K562 (cell line): ENCODE results near the gene NEDD4L. TPM values are rescaled to one million over a fixed set of nuclear protein-coding genes. Genes with fewer than 3 reads are reported as not detected.

Experiments
- ATAC-seq: fragments of 200-7000 bp; cut with Tn5 transposase; 3 replicates; pipeline ENCODE4 v1.9.1; 2020; ENCODE audit warnings: moderate library complexity
- BruUV-seq: library from RNA; stranded (reverse); fragments of 400-500 nt; replicated peaks from 2 replicates; lab custom pipeline; 2021; lab: Mats Ljungman, UMichigan
- CTCF ChIA-PET: fragments of 300-600 bp; formaldehyde crosslinking; extraction: SDS; loops from one replicate; lab custom pipeline; 2021; ENCODE audit warnings: low intra/inter-chr PET ratio; lab: Yijun Ruan, JAX
- POLR2A ChIA-PET: fragments of 300-600, 350-650 bp; sonication (Branson Sonifier 250); formaldehyde crosslinking; extraction: SDS; loops from one replicate; lab custom pipeline; 2021; ENCODE audit warnings: antibody characterized with exemption, inconsistent platforms; lab: Yijun Ruan, JAX
- DNase-seq, 4 experiments: peaks; one replicate each; pipeline versions ENCODE4 v3.0.0 to v3.0.0-alpha.2; 2011 to 2018; ENCODE audit warnings: low spot score in 3 of 4, mixed read lengths in 3 of 4; ENCODE audit errors: extremely low read depth in 1 of 4
- FAIRE-seq: peaks from 2 replicates; lab custom pipeline; 2011; peaks lifted over from hg19 to GRCh38; lab: Jason Lieb, UNC
- H2AFZ ChIP-seq: 2 replicates; pipeline ENCODE4 v1.6.0; 2011; ENCODE audit warnings: low read depth, low read length, control low read depth, inconsistent platforms
- H3K27ac ChIP-seq: fragments of 200-600 bp; 3 replicates; pipeline ENCODE4 v1.8.0; 2011; ENCODE audit warnings: low read depth, mild to moderate bottlenecking, control low read depth, inconsistent platforms, low read length, moderate library complexity, mixed read lengths; ENCODE audit errors: extremely low read depth
- H3K27me3 ChIP-seq, 2 experiments: fragments of 300-600 bp in 1 of 2; 2 replicates in 1 of 2; 3 replicates in 1 of 2; pipeline versions ENCODE4 v1.6.0 to v1.8.0; 2011; ENCODE audit warnings: inconsistent platforms in 2 of 2, low read length in 2 of 2, mild to moderate bottlenecking in 1 of 2, mixed read lengths in 1 of 2, moderate library complexity in 1 of 2; ENCODE audit not compliant: control insufficient read depth in 2 of 2, insufficient read depth in 2 of 2
- H3K36me3 ChIP-seq: fragments of 300-600 bp; 3 replicates; pipeline ENCODE4 v1.8.0; 2011; ENCODE audit warnings: mild to moderate bottlenecking, low read length, inconsistent platforms; ENCODE audit not compliant: control insufficient read depth, insufficient read depth
- H3K4me1 ChIP-seq, 2 experiments: fragments of 200-600 bp in 1 of 2; replicated peaks in 1 of 2; 2 replicates in 1 of 2; 3 replicates in 1 of 2; pipeline versions ENCODE4 v1.5.1 to v1.8.0; 2011; ENCODE audit warnings: inconsistent platforms in 2 of 2, low read length in 2 of 2, mild to moderate bottlenecking in 1 of 2, mixed read lengths in 1 of 2, moderate library complexity in 1 of 2; ENCODE audit not compliant: control insufficient read depth in 2 of 2, insufficient read depth in 2 of 2
- H3K4me2 ChIP-seq: 2 replicates; pipeline ENCODE4 v1.6.1; 2011; ENCODE audit warnings: low read length, control low read depth, inconsistent platforms, mixed read lengths; ENCODE audit not compliant: insufficient read depth
- H3K4me3 ChIP-seq: fragments of 200-600 bp; sonication (generic), shearing (Covaris generic); 2 replicates; pipeline ENCODE4 v1.5.1; 2016; ENCODE audit warnings: control low read depth, inconsistent platforms
- H3K79me2 ChIP-seq: fragments of 200-600 bp; 3 replicates; pipeline ENCODE4 v1.8.0; 2011; ENCODE audit warnings: low read length, inconsistent platforms; ENCODE audit not compliant: control insufficient read depth, insufficient read depth
- H3K9ac ChIP-seq, 2 experiments: 2 replicates each; pipeline versions ENCODE4 v1.6.0 to v1.6.1; 2011; ENCODE audit warnings: low read depth in 2 of 2, low read length in 2 of 2, control low read depth in 1 of 2, inconsistent platforms in 1 of 2, mild to moderate bottlenecking in 1 of 2, mixed read lengths in 1 of 2; ENCODE audit not compliant: insufficient read depth in 1 of 2
- H3K9me1 ChIP-seq: one replicate; pipeline ENCODE4 v1.6.0; 2011; ENCODE audit warnings: inconsistent platforms, mild to moderate bottlenecking, low read length, moderate library complexity; ENCODE audit not compliant: control insufficient read depth, insufficient read depth
- H3K9me3 ChIP-seq: replicated peaks from 2 replicates; pipeline ENCODE4 v1.5.1; 2011; ENCODE audit warnings: low read depth, low read length, inconsistent platforms; ENCODE audit not compliant: control insufficient read depth, insufficient read depth
- H4K20me1 ChIP-seq: replicated peaks from 2 replicates; pipeline ENCODE4 v1.6.1; 2011; ENCODE audit warnings: low read length, inconsistent platforms, mixed read lengths; ENCODE audit not compliant: control insufficient read depth, insufficient read depth
- ARHGAP35 ChIP-seq: fragments of 450-650 bp; IDR thresholded peaks from 2 replicates; pipeline ENCODE4 v1.6.1; 2018; ENCODE audit not compliant: partially characterized antibody
- GTF2F1 ChIP-seq: IDR thresholded peaks from 2 replicates; pipeline ENCODE4 v1.6.1; 2011; ENCODE audit warnings: low read depth, low read length, improper control_type of control experiment
- KAT8 ChIP-seq: fragments of 450-650 bp; IDR thresholded peaks from 2 replicates; pipeline ENCODE4 v1.6.1; 2016; ENCODE audit warnings: low read depth, mild to moderate bottlenecking
- PPARD ChIP-seq: fragments of 250-450 bp; sonication (Bioruptor Pico); IDR thresholded peaks from 2 replicates; pipeline ENCODE4 v1.8.0; 2022; ENCODE audit warnings: inconsistent platforms, mild to moderate bottlenecking, moderate library complexity
- RBFOX2 ChIP-seq: fragments of 200-400 bp; formaldehyde crosslinking; IDR thresholded peaks from 2 replicates; pipeline ENCODE4 v1.6.1; 2017; ENCODE audit warnings: low read depth, mild to moderate bottlenecking, low read length, moderate library complexity
- ZBED1 ChIP-seq: IDR thresholded peaks from 2 replicates; pipeline ENCODE4 v1.6.1; 2014
- ZBTB1 ChIP-seq: sonication (generic); formaldehyde crosslinking; IDR thresholded peaks from 2 replicates; pipeline ENCODE4 v1.8.1; 2023; ENCODE audit warnings: missing genetic modification reagents, low read depth, mild to moderate bottlenecking, borderline replicate concordance
- ZNF140 ChIP-seq: fragments of 250-450 bp; sonication (Bioruptor Pico); IDR thresholded peaks from 2 replicates; pipeline ENCODE4 v1.8.0; 2021; ENCODE audit warnings: moderate library complexity, mild to moderate bottlenecking, inconsistent platforms
- WGBS: fragments of 100-300 bp; shearing (Covaris generic); methylation state at CpG from one replicate; pipeline ENCODE4 v1.1.6; 2016; ENCODE audit warnings: low coverage, mixed read lengths; ENCODE audit not compliant: insufficient coverage; ENCODE audit errors: missing lambda C conversion rate; 5-methylcytosine and 5-hydroxymethylcytosine counted together
- in situ Hi-C: fragments of 300-500 bp; cut with MboI; formaldehyde crosslinking; loops from 4 replicates; pipeline ENCODE4 v1.15.0; 2018; ENCODE audit warnings: inconsistent platforms, mixed read lengths
- intact Hi-C: fragments of 100-400 bp; cut with micrococcal nuclease; formaldehyde crosslinking; loops from 2 replicates; pipeline ENCODE4 v1.14.2; 2022
- polyA plus RNA-seq, 8 experiments: library from polyadenylated mRNA; depleted of rRNA in 4 of 8; stranded (reverse) in 5 of 8; unstranded in 3 of 8; fragments of >200 nt; fragmentation: Nextera tagmentation in 2 of 8; fragmentation: Illumina TruSeq in 1 of 8; extraction: Ambion mirVana in 2 of 8; extraction: Trizol in 1 of 8; gene quantifications; 2 replicates each; pipeline versions ENCODE4 v1.2.1 to v1.2.3, GENCODE V29; 2011 to 2014; ENCODE audit warnings: inconsistent platforms in 1 of 8, missing spikeins in 1 of 8
- total RNA-seq, 7 experiments: library from RNA; depleted of rRNA in 6 of 7; stranded (reverse); fragments of >200 nt in 6 of 7; fragmentation: Illumina TruSeq in 2 of 7; extraction: Trizol in 2 of 7; gene quantifications; 2 replicates each; pipeline versions ENCODE4 v1.2.1 to v1.2.3, GENCODE V29; 2011 to 2021; ENCODE audit warnings: low replicate concordance in 1 of 7
- TF ChIP-seq, protein P1 (sequence below): sonication (generic); formaldehyde crosslinking; IDR thresholded peaks from 2 replicates; pipeline ENCODE4 v1.8.0; 2023; ENCODE audit warnings: missing genetic modification reagents, mild to moderate bottlenecking, borderline replicate concordance
- TF ChIP-seq, protein P2 (sequence below): sonication (generic); formaldehyde crosslinking; IDR thresholded peaks from 2 replicates; pipeline ENCODE4 v1.8.1; 2022; ENCODE audit warnings: missing genetic modification reagents

The NEDD4L gene
- total and polyA plus RNA-seq, 9 of the 15 experiments (the other 6 are each of a cell fraction or from before 2014, with no cell fraction given) = 8.1 to 33.4 (median 19.9) TPM

DNA sequence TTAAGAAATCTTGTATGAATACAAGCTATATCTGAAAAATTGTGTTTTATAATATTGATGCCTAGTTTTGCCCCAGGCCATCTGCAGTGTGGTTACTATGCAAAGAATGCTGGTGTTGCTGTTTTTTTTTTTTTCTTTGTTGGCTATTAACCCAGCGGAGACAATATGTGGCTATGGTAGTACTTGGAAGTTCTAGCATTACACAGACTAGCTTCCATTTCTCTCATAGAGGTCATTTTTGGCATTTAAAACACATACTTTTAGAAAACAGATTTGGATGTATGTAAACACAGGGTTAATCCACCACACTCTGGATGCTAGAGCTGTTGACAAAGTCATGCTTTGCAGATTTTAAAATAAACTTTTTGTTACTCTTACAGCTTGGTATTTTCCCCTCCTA, 209.8 kb downstream of the NEDD4L start:
- ATAC-seq = no peak
- Histone ChIP-seq H3K4me2 (no peak overlapping the region), H3K9me3 (peaks cover 1% of the 10 kb centered on the region; the same call in 1 of the 2 replicates), H3K9me1 (no peaks in the 10 kb centered on the region), H3K4me3 (no peak overlapping the region), H3K4me1 (peaks cover 0 to 11% of the 10 kb centered on the region in 2 experiments; a peak in 3 of 5 replicates), H3K27ac (no peak overlapping the region), H3K79me2 (0 out of 3 replicates have a peak, but pooled peaks cover 3% of the 10 kb centered on the region), H2AFZ (no peak overlapping the region), H4K20me1 (no peaks in the 10 kb centered on the region), H3K27me3 (no peaks in the 10 kb centered on the region), H3K36me3 (peaks cover 6% of the 10 kb centered on the region; the same call in 2 of the 3 replicates), H3K9ac (no peak overlapping the region)
- POLR2A ChIA-PET = no interaction called here
- WGBS = no CpG with 5 or more reads among the region's 1 CpG
- in situ Hi-C loops = no loop called here
- intact Hi-C loops = no loop called here
- CTCF ChIA-PET = no interaction called here
- no TSS peak for BruUV-seq
- no peak for DNase-seq
- no peak for FAIRE-seq
- no peak for TF ChIP-seq ZBTB1 (CRISPR knock-in tag)
- TF ChIP-seq KAT8 = no peak
- no peak for TF ChIP-seq ZBED1
- no peak for TF ChIP-seq ARHGAP35
- TF ChIP-seq GTF2F1 = no peak
- TF ChIP-seq, protein P1, sequence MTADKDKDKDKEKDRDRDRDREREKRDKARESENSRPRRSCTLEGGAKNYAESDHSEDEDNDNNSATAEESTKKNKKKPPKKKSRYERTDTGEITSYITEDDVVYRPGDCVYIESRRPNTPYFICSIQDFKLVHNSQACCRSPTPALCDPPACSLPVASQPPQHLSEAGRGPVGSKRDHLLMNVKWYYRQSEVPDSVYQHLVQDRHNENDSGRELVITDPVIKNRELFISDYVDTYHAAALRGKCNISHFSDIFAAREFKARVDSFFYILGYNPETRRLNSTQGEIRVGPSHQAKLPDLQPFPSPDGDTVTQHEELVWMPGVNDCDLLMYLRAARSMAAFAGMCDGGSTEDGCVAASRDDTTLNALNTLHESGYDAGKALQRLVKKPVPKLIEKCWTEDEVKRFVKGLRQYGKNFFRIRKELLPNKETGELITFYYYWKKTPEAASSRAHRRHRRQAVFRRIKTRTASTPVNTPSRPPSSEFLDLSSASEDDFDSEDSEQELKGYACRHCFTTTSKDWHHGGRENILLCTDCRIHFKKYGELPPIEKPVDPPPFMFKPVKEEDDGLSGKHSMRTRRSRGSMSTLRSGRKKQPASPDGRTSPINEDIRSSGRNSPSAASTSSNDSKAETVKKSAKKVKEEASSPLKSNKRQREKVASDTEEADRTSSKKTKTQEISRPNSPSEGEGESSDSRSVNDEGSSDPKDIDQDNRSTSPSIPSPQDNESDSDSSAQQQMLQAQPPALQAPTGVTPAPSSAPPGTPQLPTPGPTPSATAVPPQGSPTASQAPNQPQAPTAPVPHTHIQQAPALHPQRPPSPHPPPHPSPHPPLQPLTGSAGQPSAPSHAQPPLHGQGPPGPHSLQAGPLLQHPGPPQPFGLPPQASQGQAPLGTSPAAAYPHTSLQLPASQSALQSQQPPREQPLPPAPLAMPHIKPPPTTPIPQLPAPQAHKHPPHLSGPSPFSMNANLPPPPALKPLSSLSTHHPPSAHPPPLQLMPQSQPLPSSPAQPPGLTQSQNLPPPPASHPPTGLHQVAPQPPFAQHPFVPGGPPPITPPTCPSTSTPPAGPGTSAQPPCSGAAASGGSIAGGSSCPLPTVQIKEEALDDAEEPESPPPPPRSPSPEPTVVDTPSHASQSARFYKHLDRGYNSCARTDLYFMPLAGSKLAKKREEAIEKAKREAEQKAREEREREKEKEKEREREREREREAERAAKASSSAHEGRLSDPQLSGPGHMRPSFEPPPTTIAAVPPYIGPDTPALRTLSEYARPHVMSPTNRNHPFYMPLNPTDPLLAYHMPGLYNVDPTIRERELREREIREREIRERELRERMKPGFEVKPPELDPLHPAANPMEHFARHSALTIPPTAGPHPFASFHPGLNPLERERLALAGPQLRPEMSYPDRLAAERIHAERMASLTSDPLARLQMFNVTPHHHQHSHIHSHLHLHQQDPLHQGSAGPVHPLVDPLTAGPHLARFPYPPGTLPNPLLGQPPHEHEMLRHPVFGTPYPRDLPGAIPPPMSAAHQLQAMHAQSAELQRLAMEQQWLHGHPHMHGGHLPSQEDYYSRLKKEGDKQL (CRISPR knock-in tag) = no peak
- TF ChIP-seq ZNF140 = no peak
- TF ChIP-seq RBFOX2 = no peak
- no peak for TF ChIP-seq PPARD
- TF ChIP-seq, protein P2, sequence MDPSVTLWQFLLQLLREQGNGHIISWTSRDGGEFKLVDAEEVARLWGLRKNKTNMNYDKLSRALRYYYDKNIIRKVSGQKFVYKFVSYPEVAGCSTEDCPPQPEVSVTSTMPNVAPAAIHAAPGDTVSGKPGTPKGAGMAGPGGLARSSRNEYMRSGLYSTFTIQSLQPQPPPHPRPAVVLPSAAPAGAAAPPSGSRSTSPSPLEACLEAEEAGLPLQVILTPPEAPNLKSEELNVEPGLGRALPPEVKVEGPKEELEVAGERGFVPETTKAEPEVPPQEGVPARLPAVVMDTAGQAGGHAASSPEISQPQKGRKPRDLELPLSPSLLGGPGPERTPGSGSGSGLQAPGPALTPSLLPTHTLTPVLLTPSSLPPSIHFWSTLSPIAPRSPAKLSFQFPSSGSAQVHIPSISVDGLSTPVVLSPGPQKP = no peak
